MCF 10A (cell line): Measurements from ENCODE around the gene AATK. TPM values are rescaled to one million over a fixed set of nuclear protein-coding genes. Genes with fewer than 3 reads are reported as not detected.

Experiments
- BruUV-seq: library from RNA; stranded (reverse); fragments of 400-500 nt; replicated peaks from 2 replicates; lab custom pipeline; 2021; lab: Mats Ljungman, UMichigan
- CTCF ChIA-PET: fragments of 300-600 bp; sonication (Branson Sonifier 250); formaldehyde crosslinking; extraction: SDS; loops from one replicate; lab custom pipeline; 2021; ENCODE audit warnings: antibody characterized with exemption, inconsistent platforms; lab: Yijun Ruan, JAX
- POLR2A ChIA-PET: fragments of 300-600, 350-650 bp; sonication (Branson Sonifier 250); formaldehyde crosslinking; extraction: SDS; loops from one replicate; lab custom pipeline; 2020; ENCODE audit warnings: antibody characterized with exemption, inconsistent platforms; lab: Yijun Ruan, JAX
- DNase-seq: peaks from one replicate; pipeline ENCODE4 v3.0.0-alpha.2; 2018; ENCODE audit not compliant: unreplicated experiment
- H3K27ac Mint-ChIP-seq: one replicate; pipeline ENCODE4 v1.8.0; 2022; ENCODE audit warnings: mild to moderate bottlenecking, low read depth, mixed read lengths; ENCODE audit not compliant: unreplicated experiment
- H3K27me3 Mint-ChIP-seq: one replicate; pipeline ENCODE4 v1.8.0; 2022; ENCODE audit warnings: mixed read lengths; ENCODE audit not compliant: insufficient read depth, unreplicated experiment
- H3K36me3 Mint-ChIP-seq: one replicate; pipeline ENCODE4 v1.8.0; 2022; ENCODE audit warnings: mild to moderate bottlenecking, moderate library complexity, mixed read lengths; ENCODE audit not compliant: insufficient read depth, unreplicated experiment
- H3K4me1 Mint-ChIP-seq: one replicate; pipeline ENCODE4 v1.8.0; 2022; ENCODE audit warnings: mixed read lengths; ENCODE audit not compliant: insufficient read depth, unreplicated experiment
- H3K4me3 Mint-ChIP-seq: one replicate; pipeline ENCODE4 v1.8.0; 2022; ENCODE audit warnings: mild to moderate bottlenecking, moderate library complexity, mixed read lengths; ENCODE audit not compliant: unreplicated experiment
- H3K9me3 Mint-ChIP-seq: one replicate; pipeline ENCODE4 v1.8.0; 2022; ENCODE audit warnings: mixed read lengths; ENCODE audit not compliant: unreplicated experiment
- CTCF ChIP-seq: fragments of 200-600 bp; IDR thresholded peaks from one replicate; pipeline ENCODE4 v1.8.0; 2022; ENCODE audit warnings: antibody characterized with exemption, mild to moderate bottlenecking; ENCODE audit not compliant: unreplicated experiment
- intact Hi-C: fragments of 100-400 bp; cut with micrococcal nuclease; formaldehyde crosslinking; loops from 2 replicates; pipeline ENCODE4 v1.14.1; 2022
- microRNA-seq: library from miRNA; unstranded; fragments of <30 nt; microRNA quantifications from one replicate; pipeline ENCODE4 v1.2.0, GENCODE V29; 2022
- total RNA-seq: library from RNA; stranded (reverse); gene quantifications from 2 replicates; pipeline ENCODE4 v1.2.3, GENCODE V29; 2022

The AATK gene
- total RNA-seq, 1 experiment from 2014 or later = 1.4 TPM

- Mint-ChIP-seq H3K4me1 (peaks cover 28% of the 10 kb centered on the region), H3K4me3 (no peak overlapping the region), H3K9me3 (no peaks in the 10 kb centered on the region), H3K27me3 (no peaks in the 10 kb centered on the region), H3K27ac (no peak overlapping the region), H3K36me3 (peaks cover 57% of the 10 kb centered on the region)
- no peak for TF ChIP-seq CTCF
- intact Hi-C loops = no loop called here
- POLR2A ChIA-PET = no interaction called here
- BruUV-seq = no TSS peak
- CTCF ChIA-PET = no interaction called here
- DNase-seq = no peak
Measured at GRCh38 chr17:81068411-81069134, 97.4 kb downstream of the AATK start.

- DNase-seq = no peak
- Mint-ChIP-seq H3K27ac (no peak overlapping the region), H3K4me1 (peaks cover 24% of the 10 kb centered on the region), H3K27me3 (no peaks in the 10 kb centered on the region), H3K9me3 (no peaks in the 10 kb centered on the region), H3K36me3 (peaks cover 55% of the 10 kb centered on the region), H3K4me3 (no peak overlapping the region)
- BruUV-seq = no TSS peak
- intact Hi-C loops = no loop called here
- CTCF ChIA-PET = interaction anchor here (0.5 kb wide), 1 partner anchor 118 kb away, joined by 3 read pairs; no protein-coding TSS in a partner anchor
- TF ChIP-seq CTCF = no peak
- POLR2A ChIA-PET = no interaction called here
Measured at GRCh38 chr17:81067391-81067811, 98.6 kb downstream of the AATK start.

Small RNAs within 50 kb of the gene (microRNA-seq; reads per million reads assigned to microRNA genes)
- gene MIR1250 = not detected
- gene MIR3065 = not detected
- not detected for gene MIR338
- gene MIR657 = not detected

Other genes starting within 250 kb of the AATK start
- gene CHMP6, start 174.4 kb downstream of the AATK start, total RNA-seq = 19.5 and 22.6 TPM in 2 replicates
- 46.4 and 67.0 TPM in 2 replicates for gene BAIAP2, start 131.1 kb downstream of the AATK start, total RNA-seq
- not detected in 2 replicates for gene PVALEF, start 714 bp downstream of the AATK start, total RNA-seq
- 8.0 and 9.5 TPM in 2 replicates for gene CEP131, start 56.7 kb upstream of the AATK start, total RNA-seq
- gene TEPSIN, start 72.8 kb upstream of the AATK start, total RNA-seq = 23.4 and 27.4 TPM in 2 replicates
- 95.0 and 95.3 TPM in 2 replicates for gene NDUFAF8, start 73.1 kb upstream of the AATK start, total RNA-seq
- 98.2 and 108 TPM in 2 replicates for gene SLC38A10, start 129.1 kb upstream of the AATK start, total RNA-seq
- 7.4 and 9.2 TPM in 2 replicates for gene BAHCC1, start 229.2 kb upstream of the AATK start, total RNA-seq